Measurements from ENCODE around the gene GABARAPL1.

GABARAPL1 gene

DNA sequence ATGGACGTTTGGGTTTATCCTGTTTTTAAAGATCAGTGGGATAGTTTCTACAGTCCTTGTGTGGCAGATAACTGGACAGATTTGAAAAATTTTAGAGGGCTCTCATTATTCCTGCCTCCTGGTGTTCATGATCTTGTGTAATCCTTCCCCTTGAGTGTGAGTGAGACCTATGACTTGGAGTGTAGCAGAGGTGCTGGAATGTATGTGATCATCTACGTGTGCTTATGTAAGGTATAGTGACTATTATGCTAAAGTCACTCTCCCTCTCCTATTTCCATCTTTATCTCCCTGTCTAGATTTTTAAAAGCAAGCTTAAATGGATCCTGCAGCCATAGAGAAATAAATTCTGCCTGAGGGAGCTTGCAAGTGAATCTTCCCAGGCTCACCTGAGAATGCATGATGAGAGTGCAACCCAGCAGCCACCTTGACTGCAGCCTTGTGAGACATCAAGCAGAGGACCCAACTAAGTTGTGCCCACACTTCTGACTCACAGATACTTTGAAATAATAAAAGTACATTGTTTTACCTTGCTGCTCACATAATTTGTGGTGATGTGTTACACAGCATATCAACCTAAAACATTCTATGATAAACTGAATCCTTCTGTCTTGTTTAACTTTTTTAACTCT is 37.6 kb upstream of the GABARAPL1 start:
- no peak for DNase-seq (ENCODE audit: low read depth)
- no peak overlapping the region for H3K4me3 ChIP-seq (ENCODE audit: low read depth, low read length)
- TF ChIP-seq, protein P1, sequence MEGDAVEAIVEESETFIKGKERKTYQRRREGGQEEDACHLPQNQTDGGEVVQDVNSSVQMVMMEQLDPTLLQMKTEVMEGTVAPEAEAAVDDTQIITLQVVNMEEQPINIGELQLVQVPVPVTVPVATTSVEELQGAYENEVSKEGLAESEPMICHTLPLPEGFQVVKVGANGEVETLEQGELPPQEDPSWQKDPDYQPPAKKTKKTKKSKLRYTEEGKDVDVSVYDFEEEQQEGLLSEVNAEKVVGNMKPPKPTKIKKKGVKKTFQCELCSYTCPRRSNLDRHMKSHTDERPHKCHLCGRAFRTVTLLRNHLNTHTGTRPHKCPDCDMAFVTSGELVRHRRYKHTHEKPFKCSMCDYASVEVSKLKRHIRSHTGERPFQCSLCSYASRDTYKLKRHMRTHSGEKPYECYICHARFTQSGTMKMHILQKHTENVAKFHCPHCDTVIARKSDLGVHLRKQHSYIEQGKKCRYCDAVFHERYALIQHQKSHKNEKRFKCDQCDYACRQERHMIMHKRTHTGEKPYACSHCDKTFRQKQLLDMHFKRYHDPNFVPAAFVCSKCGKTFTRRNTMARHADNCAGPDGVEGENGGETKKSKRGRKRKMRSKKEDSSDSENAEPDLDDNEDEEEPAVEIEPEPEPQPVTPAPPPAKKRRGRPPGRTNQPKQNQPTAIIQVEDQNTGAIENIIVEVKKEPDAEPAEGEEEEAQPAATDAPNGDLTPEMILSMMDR (IDR thresholded peaks at IDR 0.05; ENCODE audit: insufficient read depth, low read depth, low read length, missing control alignments), result no peak

DNA sequence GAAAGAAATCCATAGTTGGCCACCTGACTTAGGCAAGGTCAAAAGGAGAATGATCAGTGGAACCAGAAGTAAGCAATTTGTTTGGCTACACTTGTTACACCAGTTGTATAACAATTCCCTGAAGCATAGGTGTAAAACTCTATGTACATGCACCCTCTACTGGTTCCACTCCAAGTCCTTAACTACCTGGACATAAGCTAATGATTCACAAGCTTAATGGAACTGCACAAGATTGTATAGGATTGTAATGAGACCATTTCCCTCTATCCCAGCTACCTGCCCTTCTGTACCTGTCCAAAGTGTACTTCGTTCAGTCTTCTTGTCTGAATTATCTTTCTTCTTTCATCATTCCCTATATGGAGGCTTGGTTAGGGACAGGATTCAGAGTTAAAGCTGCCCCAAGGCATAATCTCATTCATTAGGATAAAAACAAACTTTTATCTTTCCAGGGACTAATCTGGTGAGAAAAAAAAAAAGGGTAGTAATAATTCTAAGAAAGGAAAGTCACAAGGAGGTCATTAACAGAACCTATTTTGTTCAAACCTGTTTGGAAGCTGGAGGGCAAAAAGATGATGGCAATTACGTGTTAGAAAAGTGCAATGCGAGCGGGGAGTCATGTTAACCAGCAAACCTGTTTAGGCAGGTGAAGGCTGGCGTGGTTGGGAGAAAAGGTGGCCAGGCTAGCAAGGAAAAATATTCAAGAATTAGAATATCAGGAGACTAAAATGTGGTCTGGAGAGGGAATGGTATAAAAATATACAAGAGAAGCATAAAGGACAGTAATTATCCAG is 36.6 kb upstream of the GABARAPL1 start:
- no peak for DNase-seq (ENCODE audit: low read depth)
- H3K4me3 ChIP-seq (ENCODE audit: low read depth, low read length), result no peak overlapping the region
- TF ChIP-seq, protein P1 (IDR thresholded peaks at IDR 0.05; ENCODE audit: insufficient read depth, low read depth, low read length, missing control alignments), result no peak

DNA sequence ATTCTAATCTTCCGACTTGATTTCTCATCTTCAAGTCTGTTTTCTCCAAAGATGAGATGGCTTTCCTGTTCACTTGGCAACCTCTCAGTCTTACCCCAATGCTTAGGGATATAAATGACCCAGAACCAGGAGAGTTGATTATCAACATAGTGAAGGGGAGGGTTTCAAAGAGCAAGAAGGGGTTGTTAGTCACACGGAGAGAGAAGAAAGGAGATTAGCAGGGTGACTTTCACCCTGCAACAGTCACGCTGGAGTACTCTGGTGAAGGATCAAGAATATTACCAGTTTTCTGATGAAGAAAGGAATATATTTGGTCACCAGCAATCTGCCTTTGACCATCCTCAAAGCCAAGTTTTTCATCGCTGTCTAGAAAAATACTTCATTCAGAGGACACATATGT is 33.9 kb upstream of the GABARAPL1 start, which contains the start of gene TMEM52B:
TSS of gene TMEM52B (plus strand) at position 212 of the 400 bp plus-strand sequence. CDS start 543 bp downstream, outside the sequence.
- TF ChIP-seq, protein P1 (IDR thresholded peaks at IDR 0.05; ENCODE audit: insufficient read depth, low read depth, low read length, missing control alignments), result no peak
- no peak within 1 kb of the TSS for H3K4me3 ChIP-seq (ENCODE audit: low read depth, low read length)
- DNase-seq (ENCODE audit: low read depth), result no peak

DNA sequence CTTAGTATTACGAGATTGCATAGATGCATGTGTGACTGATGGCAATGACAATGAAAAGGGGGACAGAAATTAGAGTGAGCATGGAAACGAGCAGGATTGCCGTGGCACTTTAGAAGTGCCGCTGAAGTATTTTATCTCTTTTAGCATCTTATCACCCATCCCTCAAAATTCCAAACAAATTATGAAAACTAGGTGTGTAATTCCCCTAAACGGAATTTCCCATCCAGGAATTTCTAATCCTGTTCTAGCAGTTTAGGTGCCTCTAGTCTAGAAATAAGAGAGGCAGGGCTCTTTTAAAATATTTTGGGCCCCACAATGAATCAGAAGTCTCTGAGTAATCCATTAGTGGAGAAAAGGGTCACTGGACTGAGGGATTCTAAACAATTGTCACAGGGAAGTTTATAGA is 32.9 kb upstream of the GABARAPL1 start:
- no peak for DNase-seq (ENCODE audit: low read depth)
- no peak overlapping the region for H3K4me3 ChIP-seq (ENCODE audit: low read depth, low read length)
- TF ChIP-seq, protein P1 (IDR thresholded peaks at IDR 0.05; ENCODE audit: insufficient read depth, low read depth, low read length, missing control alignments), result no peak

DNA sequence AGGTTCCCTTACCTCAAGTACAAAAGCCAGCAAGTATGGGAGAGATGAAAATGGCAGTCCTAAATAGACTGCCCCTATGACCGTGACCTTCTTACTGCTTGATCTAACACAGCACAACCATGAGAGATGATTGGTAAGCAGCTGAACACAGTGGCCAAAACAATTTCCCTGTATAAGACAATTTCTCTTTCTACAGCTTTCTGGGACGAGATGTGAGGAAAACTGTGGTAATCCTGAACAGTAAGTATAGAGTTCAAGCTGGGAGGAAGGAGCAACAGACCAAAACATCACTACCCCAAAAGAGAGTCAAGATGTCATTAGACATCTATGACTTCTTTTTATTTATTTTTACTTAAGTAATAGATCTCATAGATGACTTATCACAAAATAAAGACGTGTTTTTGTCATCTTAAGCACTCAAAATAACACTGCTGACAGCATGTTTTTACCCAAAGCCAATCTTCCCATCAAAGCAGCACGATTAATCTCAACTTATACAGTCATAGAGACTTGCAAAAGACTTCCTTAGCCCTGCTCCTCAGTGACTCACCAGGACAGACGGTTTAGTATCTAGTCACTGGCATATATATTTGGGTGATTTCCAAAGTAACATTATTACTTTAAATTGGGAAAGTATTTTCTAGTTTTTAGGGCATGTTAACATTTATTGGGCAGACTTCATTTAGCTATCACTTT is 30.2 kb upstream of the GABARAPL1 start:
- DNase-seq (ENCODE audit: low read depth), result no peak
- TF ChIP-seq, protein P1 (IDR thresholded peaks at IDR 0.05; ENCODE audit: insufficient read depth, low read depth, low read length, missing control alignments), result no peak
- no peak overlapping the region for H3K4me3 ChIP-seq (ENCODE audit: low read depth, low read length)

DNA sequence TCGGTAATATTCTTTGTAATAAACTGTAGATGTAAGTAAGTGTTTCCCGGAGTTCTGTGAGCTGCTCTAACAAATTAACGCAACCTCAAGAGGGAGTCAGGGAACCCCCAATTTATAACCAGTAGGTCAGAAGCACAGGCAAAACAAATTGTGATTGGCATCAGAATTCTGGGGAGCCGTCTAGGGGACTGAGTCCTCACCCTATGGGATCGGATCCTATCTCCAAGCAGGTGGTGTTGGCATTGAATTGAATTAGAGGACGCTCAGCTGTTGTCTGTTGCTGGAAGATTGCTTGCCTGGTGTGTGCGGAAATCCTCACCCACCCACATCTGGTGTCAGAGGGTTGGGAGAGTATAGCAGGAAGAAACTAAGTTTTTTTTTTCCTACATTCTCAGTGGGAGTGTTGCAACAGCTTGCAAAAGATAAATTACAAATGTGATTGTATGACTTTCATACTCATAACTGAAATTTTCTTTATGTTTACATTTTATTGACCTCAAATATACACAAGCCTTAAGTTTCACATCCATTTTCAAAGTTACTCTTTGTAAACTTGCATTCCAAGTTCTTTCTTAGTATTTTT is 28.3 kb upstream of the GABARAPL1 start:
- no peak for DNase-seq (ENCODE audit: low read depth)
- TF ChIP-seq, protein P1 (IDR thresholded peaks at IDR 0.05; ENCODE audit: insufficient read depth, low read depth, low read length, missing control alignments), result no peak
- H3K4me3 ChIP-seq (ENCODE audit: low read depth, low read length), result no peak overlapping the region
